CD1c-positive myeloid dendritic cell (primary cell): ENCODE data around the gene TLX2.
"Not testable (repeated sequence)": the region's sequence is repeated elsewhere in the genome, so short reads cannot be mapped to it uniquely, and the experiment has no call there.

Experiments
- DNase-seq: peaks from one replicate; pipeline ENCODE4 v3.0.0-alpha.2; 2016; ENCODE audit errors: extremely low spot score

Gene TLX2

GRCh38 chr2:74554820-74555531 lies 40.7 kb downstream of the TLX2 start:
- peak; percentile 45 for DNase-seq

- peak; percentile 74 for DNase-seq
Observed at GRCh38 chr2:74555610-74556103, 41.4 kb downstream of the TLX2 start.

- DNase-seq = no peak
Observed at GRCh38 chr2:74556159-74556558, 41.9 kb downstream of the TLX2 start.

- no peak for DNase-seq
Observed at GRCh38 chr2:74556831-74557370, 42.7 kb downstream of the TLX2 start.

GRCh38 chr2:74558284-74559230 lies 44.3 kb downstream of the TLX2 start:
- no peak for DNase-seq

GRCh38 chr2:74559912-74560311 lies 45.7 kb downstream of the TLX2 start:
- no peak for DNase-seq

GRCh38 chr2:74560591-74560990 lies 46.3 kb downstream of the TLX2 start:
- no peak for DNase-seq

GRCh38 chr2:74561022-74561421 lies 46.8 kb downstream of the TLX2 start:
- DNase-seq = not testable (repeated sequence)

- DNase-seq = no peak
Observed at GRCh38 chr2:74562126-74562775, 48.0 kb downstream of the TLX2 start.

- no peak for DNase-seq
Observed at GRCh38 chr2:74564222-74564621, 50.0 kb downstream of the TLX2 start.

GRCh38 chr2:74566076-74566753 lies 52.0 kb downstream of the TLX2 start:
- no peak for DNase-seq

- DNase-seq = peak; percentile 68
Observed at GRCh38 chr2:74566754-74567085, 52.5 kb downstream of the TLX2 start.
